GM21390 (cell line): ENCODE measurements around the gene CLDN6.
A peak's percentile ranks its signal among the peaks of the same experiment; 100 is the strongest.

Experiments used
- ATAC-seq: cut with Tn5 transposase; IDR thresholded peaks from one replicate; pipeline ENCODE4 v1.9.1; 2021; ENCODE audit not compliant: unreplicated experiment

The CLDN6 gene

GRCh38 chr16:3015865-3016521, 2.0 kb downstream of the CLDN6 start:
- no peak for ATAC-seq

- no peak for ATAC-seq
These were observed 3.0 kb downstream of the CLDN6 start for GRCh38 chr16:3014971-3015370.

GRCh38 chr16:3013998-3014690, 3.8 kb downstream of the CLDN6 start:
- ATAC-seq: no peak

- no peak for ATAC-seq
These were observed 4.5 kb downstream of the CLDN6 start for GRCh38 chr16:3013491-3013951.

DNA sequence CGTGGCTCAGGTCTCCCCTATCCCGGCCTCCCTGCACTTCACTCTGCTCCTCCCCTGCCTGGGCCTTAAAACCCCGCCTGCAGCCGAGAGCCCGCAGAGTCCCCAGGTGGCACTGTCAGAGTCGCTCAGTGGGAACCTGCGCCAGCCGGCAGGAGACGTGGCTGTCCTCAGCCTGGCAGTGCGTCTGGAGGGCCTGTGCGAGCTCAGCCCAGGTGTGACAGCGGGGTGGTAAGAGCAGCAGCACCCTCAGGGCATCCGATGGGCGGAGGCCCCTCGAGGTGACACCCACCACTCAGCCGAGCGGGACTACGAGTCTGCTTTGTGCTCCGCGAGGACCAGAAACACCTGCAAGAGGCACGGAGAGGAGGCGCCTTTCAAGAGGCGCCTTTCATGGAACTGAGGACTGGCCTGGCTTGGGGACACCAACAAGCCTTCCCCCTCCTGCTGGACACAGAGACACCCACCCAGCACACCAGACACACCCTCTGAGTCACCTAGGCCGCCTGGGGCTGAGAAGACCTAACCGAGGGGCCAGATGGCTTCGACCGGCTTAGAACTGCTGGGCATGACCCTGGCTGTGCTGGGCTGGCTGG, 5.1 kb downstream of the CLDN6 start, which contains the start of gene CLDN9:
CLDN9 (plus strand) TSS at position 96 of the 593 bp plus-strand sequence; CDS start at position 536, 440 bp downstream.
- ATAC-seq: no peak

GRCh38 chr16:3012246-3012645, 5.7 kb downstream of the CLDN6 start:
- no peak for ATAC-seq

- ATAC-seq: no peak
These were observed 7.5 kb downstream of the CLDN6 start for GRCh38 chr16:3010510-3010909.

DNA sequence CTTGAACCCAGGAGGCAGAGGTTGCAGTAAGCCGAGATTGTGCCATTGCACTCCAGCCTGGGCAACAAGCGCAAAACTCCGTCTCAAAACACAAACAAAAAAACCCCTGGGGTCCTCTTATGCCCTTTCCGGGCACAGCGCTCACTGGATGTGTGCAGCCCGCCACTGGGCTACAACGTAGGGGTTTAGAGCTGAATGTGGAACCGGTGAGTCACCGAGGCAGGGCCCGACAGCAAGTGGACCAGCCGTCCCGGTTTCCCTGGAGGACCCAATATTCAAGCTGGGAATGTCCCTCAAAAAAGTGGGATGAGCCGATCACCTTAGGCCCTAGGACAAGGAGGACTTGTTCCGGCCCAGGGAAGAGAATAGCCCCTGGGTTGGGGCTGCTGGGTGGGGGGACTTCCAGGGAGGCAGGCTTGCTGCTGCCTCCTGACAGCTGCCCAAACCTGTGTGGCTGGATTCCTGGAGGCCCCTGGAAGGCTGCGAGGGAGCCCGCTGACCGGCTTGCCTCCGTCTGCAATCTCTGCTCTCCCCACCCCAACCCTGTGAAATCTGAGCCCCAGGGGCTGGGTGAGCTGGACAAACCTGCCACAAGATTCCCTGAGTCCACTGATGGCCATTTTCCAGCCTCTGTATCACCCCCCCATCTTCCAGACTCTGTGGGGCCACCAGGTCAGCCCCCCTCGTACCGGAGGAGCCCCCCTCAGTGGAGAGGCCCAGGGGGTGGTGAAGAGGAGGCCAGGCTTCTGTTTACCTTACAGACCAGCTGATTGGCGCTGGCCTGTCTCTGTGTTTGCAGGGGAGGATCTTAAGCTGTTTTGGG, 8.2 kb downstream of the CLDN6 start:
- ATAC-seq: no peak

GRCh38 chr16:3008690-3009037, 9.3 kb downstream of the CLDN6 start:
- no peak for ATAC-seq

DNA sequence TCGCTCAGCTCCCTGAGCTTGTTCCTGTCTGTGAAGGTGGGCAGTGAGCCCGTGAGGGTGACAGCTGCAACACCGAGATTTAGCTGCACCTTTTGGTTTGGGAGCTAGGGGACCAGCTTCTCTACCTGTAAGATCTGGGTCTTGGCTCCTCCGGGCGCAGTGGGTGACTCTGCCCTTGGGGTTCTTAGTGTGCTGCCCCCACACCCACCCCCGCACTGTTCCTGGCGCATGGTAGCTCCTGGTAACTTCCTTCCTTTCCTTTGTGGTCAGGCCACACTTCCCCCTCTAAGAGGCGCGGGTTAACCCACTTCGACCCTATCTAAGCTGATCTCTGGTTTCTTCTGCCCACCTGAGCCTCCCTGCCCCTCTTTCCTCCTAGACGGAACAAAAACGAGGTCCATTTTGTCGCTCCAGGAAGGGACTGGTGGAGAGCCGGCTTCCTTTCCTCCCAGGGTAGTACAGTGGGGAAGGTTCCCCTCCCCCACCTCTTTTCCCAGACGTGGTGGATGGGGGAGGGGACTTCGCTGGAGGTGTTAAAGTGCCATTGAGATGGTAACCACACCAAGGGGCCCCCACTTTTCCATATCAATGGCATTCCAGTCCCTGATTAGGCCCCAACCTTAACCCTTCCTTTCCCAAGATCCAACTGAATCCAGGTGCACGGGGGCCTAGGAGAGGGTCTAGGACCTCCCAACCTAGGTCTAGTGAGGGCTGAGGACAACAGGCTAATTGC, 9.9 kb downstream of the CLDN6 start:
- ATAC-seq: no peak

- no peak for ATAC-seq
These were observed 10.7 kb downstream of the CLDN6 start for GRCh38 chr16:3007059-3007956.

- no peak for ATAC-seq
These were observed 13.2 kb downstream of the CLDN6 start for GRCh38 chr16:3004781-3005284.

GRCh38 chr16:3004319-3004718, 13.7 kb downstream of the CLDN6 start:
- no peak for ATAC-seq

DNA sequence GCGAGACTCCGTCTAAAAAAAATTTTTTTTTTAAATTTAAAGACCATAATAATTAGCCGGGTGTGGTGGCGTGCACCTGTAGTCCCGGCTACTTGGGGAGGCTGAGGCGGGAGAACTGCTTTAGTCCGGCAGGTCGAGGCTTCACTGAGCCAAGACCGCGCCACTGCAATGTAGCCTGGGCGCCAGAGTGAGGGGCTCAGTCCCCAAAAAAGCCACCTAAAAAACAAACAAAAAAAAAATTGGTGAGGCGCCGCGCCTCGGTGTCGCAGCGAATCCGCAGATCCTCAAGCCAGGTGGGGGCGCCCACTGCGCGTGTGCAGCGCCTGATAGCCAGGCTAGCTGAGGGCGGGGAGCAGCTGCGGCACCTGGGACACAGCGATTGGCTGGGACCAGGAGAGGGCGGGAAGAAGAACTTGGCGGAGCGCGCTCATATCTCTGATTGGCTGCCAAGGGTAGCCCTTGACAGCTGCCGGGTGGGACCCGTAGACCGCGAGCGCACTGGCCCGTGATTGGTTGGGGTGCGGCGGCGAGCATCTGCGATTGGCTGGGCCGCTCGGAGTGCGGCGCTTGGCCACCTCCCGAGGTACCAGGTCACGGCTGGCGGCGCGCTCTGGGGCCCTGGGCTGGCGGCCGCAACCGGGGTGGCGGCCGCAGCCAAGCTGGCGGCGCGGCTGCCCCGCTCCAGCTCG, 14.3 kb downstream of the CLDN6 start:
- peak; percentile 87 for ATAC-seq

DNA sequence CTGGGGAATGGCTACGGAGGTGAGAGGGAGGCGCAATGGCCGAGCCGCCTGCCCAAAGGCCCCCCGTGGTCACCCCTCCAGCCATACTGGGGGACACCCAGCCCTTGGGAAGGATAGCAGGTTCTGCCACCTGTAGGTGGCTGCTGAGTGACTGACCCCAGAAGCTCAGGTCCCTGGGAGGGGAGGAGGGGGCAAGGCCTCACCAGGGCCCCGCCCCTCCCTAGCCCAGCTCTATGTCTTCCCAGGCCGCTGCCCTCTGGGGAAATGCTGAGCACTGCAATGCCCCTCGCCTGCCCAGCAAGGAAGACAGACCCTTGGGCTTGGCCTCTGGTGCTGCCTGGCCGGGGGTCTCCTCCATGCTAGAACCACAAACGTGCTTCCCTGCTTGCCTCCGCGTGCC, 16.7 kb downstream of the CLDN6 start:
- ATAC-seq: no peak

DNA sequence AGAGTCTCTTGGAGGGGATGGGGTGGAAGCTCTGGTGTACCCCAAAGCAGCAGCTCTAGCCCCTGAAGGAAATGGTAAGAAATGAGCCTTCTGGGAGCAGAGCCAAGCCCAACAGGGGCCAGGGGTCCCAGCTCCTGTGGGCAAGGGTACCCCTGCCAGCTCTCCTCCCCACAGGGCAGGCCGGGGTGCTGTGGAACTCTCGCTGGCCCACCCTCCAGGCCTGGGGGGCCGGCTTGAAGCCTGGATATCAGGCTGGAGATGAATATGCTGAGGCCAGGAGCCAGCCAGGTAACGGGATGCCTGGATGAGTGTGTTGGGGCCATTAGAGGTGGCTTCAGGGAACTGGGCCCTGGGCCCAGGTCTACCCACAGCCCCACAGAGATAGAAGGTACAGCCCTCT, 17.4 kb downstream of the CLDN6 start:
- no peak for ATAC-seq

- ATAC-seq: no peak
These were observed 18.1 kb downstream of the CLDN6 start for GRCh38 chr16:2999929-3000328.

GRCh38 chr16:2996298-2996697, 21.7 kb downstream of the CLDN6 start:
- ATAC-seq: no peak
